ENCODE measurements around the gene FAM117B. TPM values are rescaled to one million over a fixed set of nuclear protein-coding genes. Genes with fewer than 3 reads are reported as not detected.
"Not testable (repeated sequence)": the region's sequence is repeated elsewhere in the genome, so short reads cannot be mapped to it uniquely, and the experiment has no call there.

FAM117B gene
- total RNA-seq, 1 experiment from 2014 or later = 9.1 TPM

GRCh38 chr2:202675097-202675496, 40.3 kb downstream of the FAM117B start:
- BruUV-seq (replicated peaks); CTCF ChIA-PET: not testable (repeated sequence)

GRCh38 chr2:202679980-202680379, 45.2 kb downstream of the FAM117B start:
- Histone ChIP-seq H3K27ac (ENCODE audit: low read depth, low read length) (no peak overlapping the region), H3K27me3 (ENCODE audit: insufficient read depth, low read length) (no peaks in the 10 kb centered on the region), H2AFZ (ENCODE audit: low read depth, low read length, poor library complexity, severe bottlenecking) (no peak overlapping the region), H4K20me1 (ENCODE audit: insufficient read depth) (no peaks in the 10 kb centered on the region), H3K79me2 (ENCODE audit: insufficient read depth, low read length) (no peaks in the 10 kb centered on the region), H3K9me3 (ENCODE audit: control insufficient read depth in 1 of 2, insufficient read depth in 1 of 2, low read depth in 1 of 2, low read length in 2 of 2) (peaks cover 0 to 10% of the 10 kb centered on the region in 2 experiments; a peak in 1 of 4 replicates), H3K9ac (ENCODE audit: low read length) (no peak overlapping the region), H3K36me3 (ENCODE audit: control insufficient read depth in 1 of 2, insufficient read depth in 2 of 2, low read length in 2 of 2) (no peaks in the 10 kb centered on the region), H3K4me3 (replicated peaks in 1 of 2; ENCODE audit: low read depth in 1 of 2, low read length in 2 of 2) (no peak overlapping the region), H3K4me1 (ENCODE audit: control insufficient read depth in 1 of 2, insufficient read depth in 2 of 2, low read length in 2 of 2) (no peaks in the 10 kb centered on the region), H3K4me2 (ENCODE audit: low read length) (no peak overlapping the region), H3K9me2 (ENCODE audit: insufficient read depth) (no peaks in the 10 kb centered on the region)
- no TSS peak for BruUV-seq (replicated peaks)
- ATAC-seq (no peak), DNase-seq (ENCODE audit: low read depth, low spot score) (no peak)
- RAD21 ChIA-PET (ENCODE audit: low non-redundant PET in 1 of 2, low total read pairs in 2 of 2, uncharacterized antibody in 2 of 2, unreplicated experiment in 2 of 2) = no interaction called here
- CTCF ChIA-PET = no interaction called here
- POLR2A ChIA-PET = no interaction called here
- intact Hi-C loops (cut with micrococcal nuclease) = no loop called here
- no peak for TF ChIP-seq FOSL1 (IDR thresholded peaks at IDR 0.05; ENCODE audit: low read depth)
- no peak for TF ChIP-seq POLR2A (IDR thresholded peaks at IDR 0.05; ENCODE audit: borderline replicate concordance, extremely low read depth, insufficient read depth, insufficient read length)
- TF ChIP-seq ZFX (IDR thresholded peaks at IDR 0.05) = no peak
- no peak for TF ChIP-seq SRF (IDR thresholded peaks at IDR 0.05; ENCODE audit: low read depth)
- no peak for TF ChIP-seq ELF1 (IDR thresholded peaks at IDR 0.05; ENCODE audit: borderline replicate concordance, low read depth)
- no peak for TF ChIP-seq EZH2phosphoT487 (IDR thresholded peaks at IDR 0.05; ENCODE audit: borderline replicate concordance)
- TF ChIP-seq ATF3 (IDR thresholded peaks at IDR 0.05) = no peak
- TF ChIP-seq SP1 (IDR thresholded peaks at IDR 0.05; ENCODE audit: low read depth) = no peak
- no peak for TF ChIP-seq YY1 (IDR thresholded peaks at IDR 0.05; ENCODE audit: extremely low read depth, insufficient replicate concordance, low read depth, low read length)
- TF ChIP-seq SIN3A (IDR thresholded peaks at IDR 0.05; ENCODE audit: low read depth) = no peak
- TF ChIP-seq EZH2 (IDR thresholded peaks at IDR 0.05) = no peak
- TF ChIP-seq POLR2AphosphoS5 (IDR thresholded peaks at IDR 0.05; ENCODE audit: low read depth, low read length) = no peak
- TF ChIP-seq EGR1 (IDR thresholded peaks at IDR 0.05; ENCODE audit: low read depth) = no peak
- TF ChIP-seq MAX (IDR thresholded peaks at IDR 0.05) = no peak
- no peak for TF ChIP-seq REST (IDR thresholded peaks at IDR 0.05; ENCODE audit: low read depth)
- no peak for TF ChIP-seq CBX3 (IDR thresholded peaks at IDR 0.05; ENCODE audit: low read depth)
- TF ChIP-seq ZBTB33 (IDR thresholded peaks at IDR 0.05; ENCODE audit: extremely low read depth, insufficient replicate concordance, low read length) = no peak
- no peak for TF ChIP-seq JUND (IDR thresholded peaks at IDR 0.05)

More at GRCh38 chr2:202675097-202675496, 40.3 kb downstream of the FAM117B start:
- H3K27ac ChIP-seq (ENCODE audit: low read depth, low read length); intact Hi-C loops (cut with micrococcal nuclease); H3K36me3 ChIP-seq (ENCODE audit: control insufficient read depth in 1 of 2, insufficient read depth in 2 of 2, low read length in 2 of 2); ATAC-seq; H3K9me3 ChIP-seq (ENCODE audit: control insufficient read depth in 1 of 2, insufficient read depth in 1 of 2, low read depth in 1 of 2, low read length in 2 of 2); H3K4me2 ChIP-seq (ENCODE audit: low read length); RAD21 ChIA-PET (ENCODE audit: low non-redundant PET in 1 of 2, low total read pairs in 2 of 2, uncharacterized antibody in 2 of 2, unreplicated experiment in 2 of 2); H3K9ac ChIP-seq (ENCODE audit: low read length); H4K20me1 ChIP-seq (ENCODE audit: insufficient read depth); H3K4me1 ChIP-seq (ENCODE audit: control insufficient read depth in 1 of 2, insufficient read depth in 2 of 2, low read length in 2 of 2); POLR2A ChIA-PET; H3K79me2 ChIP-seq (ENCODE audit: insufficient read depth, low read length); DNase-seq (ENCODE audit: low read depth, low spot score); H2AFZ ChIP-seq (ENCODE audit: low read depth, low read length, poor library complexity, severe bottlenecking); H3K9me2 ChIP-seq (ENCODE audit: insufficient read depth); H3K27me3 ChIP-seq (ENCODE audit: insufficient read depth, low read length); H3K4me3 ChIP-seq (replicated peaks in 1 of 2; ENCODE audit: low read depth in 1 of 2, low read length in 2 of 2): not testable (repeated sequence)
